HG03558 (cell line): Measurements from ENCODE around the gene RBM12.
"Not testable (repeated sequence)": the region's sequence is repeated elsewhere in the genome, so short reads cannot be mapped to it uniquely, and the experiment has no call there.

Source experiments
- ATAC-seq: cut with Tn5 transposase; IDR thresholded peaks from one replicate; pipeline ENCODE4 v1.9.1; 2021; ENCODE audit warnings: moderate number of reproducible peaks; ENCODE audit not compliant: unreplicated experiment; ENCODE audit errors: extremely low read depth

The RBM12 gene, protein sequence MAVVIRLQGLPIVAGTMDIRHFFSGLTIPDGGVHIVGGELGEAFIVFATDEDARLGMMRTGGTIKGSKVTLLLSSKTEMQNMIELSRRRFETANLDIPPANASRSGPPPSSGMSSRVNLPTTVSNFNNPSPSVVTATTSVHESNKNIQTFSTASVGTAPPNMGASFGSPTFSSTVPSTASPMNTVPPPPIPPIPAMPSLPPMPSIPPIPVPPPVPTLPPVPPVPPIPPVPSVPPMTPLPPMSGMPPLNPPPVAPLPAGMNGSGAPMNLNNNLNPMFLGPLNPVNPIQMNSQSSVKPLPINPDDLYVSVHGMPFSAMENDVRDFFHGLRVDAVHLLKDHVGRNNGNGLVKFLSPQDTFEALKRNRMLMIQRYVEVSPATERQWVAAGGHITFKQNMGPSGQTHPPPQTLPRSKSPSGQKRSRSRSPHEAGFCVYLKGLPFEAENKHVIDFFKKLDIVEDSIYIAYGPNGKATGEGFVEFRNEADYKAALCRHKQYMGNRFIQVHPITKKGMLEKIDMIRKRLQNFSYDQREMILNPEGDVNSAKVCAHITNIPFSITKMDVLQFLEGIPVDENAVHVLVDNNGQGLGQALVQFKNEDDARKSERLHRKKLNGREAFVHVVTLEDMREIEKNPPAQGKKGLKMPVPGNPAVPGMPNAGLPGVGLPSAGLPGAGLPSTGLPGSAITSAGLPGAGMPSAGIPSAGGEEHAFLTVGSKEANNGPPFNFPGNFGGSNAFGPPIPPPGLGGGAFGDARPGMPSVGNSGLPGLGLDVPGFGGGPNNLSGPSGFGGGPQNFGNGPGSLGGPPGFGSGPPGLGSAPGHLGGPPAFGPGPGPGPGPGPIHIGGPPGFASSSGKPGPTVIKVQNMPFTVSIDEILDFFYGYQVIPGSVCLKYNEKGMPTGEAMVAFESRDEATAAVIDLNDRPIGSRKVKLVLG

DNA sequence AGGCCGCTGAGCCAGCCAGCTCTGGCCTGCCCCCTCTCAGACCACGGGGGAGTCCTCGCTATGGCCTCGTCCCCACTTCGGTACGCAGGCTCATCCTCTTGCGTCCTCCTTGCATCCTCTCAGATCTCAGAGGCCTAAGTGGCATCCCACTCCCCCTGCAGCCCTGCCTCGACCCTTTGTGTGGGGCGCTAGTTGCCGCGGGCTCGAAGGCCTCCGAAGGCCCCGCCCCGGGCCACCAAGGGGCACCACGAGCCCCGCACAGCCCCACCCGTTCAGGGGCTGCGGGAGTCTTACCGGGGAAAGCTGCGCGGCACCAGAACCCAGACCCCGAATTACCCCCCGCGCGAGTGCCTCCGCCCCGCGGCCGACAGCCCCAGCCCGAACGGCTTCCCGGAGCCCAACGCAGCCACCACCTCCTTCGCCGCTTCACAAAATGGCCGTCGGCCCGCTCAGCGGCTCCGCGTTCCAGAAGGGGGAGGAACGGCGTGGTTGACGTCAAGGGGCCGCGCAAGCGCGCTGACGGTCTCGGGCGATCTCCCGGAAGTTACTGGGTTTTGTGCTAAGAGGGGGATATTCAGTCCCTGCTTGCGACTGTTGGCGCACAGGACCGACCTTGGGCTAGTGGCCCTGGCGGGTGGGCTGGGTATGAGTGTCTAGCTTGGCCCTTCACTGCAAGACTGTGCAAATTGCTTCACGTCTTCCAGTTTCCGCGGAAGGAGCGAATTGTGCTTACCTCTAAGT lies at the start of gene RBM12, which contains the start of gene CPNE1:
RBM12 (minus strand) TSS at position 435 of the 741 bp plus-strand sequence. CDS start 9,578 bp downstream, outside the sequence.
CPNE1 (minus strand) TSS at position 435 of the 741 bp plus-strand sequence. CDS start 31,977 bp downstream, outside the sequence.
- ATAC-seq = no peak

DNA sequence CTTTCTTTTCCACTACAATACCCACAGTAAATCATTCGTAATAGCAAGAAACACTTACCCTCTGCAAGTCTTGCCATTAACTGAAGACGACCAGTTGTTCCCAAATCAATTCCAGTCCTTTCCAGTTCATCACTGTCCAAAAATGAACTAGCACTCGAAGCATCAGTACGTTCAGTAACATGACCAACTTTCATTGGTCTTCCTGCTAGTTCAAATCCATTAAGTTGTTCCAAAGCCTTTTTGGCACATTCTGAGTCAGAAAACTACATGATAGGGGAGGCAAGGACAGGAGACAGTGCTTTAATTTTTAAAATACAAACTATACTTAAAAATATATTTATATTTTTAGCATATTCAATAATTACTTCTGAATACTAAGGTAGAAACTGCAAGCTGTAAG lies 49.4 kb upstream of the RBM12 start:
- ATAC-seq = no peak

DNA sequence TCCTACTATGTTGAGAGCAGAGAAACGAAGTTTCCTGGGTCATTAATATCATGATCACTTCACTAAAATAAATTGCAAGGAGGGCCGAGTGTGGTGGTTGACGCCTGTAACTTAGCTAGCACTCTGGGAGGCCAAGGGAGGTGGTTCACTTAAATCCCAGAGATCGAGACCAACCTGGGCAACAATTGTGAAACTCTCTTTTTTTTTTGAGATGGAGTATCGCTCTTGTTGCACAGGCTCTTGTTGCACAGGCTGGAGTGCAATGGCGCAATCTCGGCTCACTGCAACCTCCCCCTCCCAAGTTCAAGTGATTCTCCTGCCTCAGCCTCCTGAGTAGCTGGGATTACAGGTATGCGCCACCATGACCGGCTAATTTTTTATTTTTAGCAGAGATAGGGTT lies 48.4 kb upstream of the RBM12 start:
- ATAC-seq = not testable (repeated sequence)

DNA sequence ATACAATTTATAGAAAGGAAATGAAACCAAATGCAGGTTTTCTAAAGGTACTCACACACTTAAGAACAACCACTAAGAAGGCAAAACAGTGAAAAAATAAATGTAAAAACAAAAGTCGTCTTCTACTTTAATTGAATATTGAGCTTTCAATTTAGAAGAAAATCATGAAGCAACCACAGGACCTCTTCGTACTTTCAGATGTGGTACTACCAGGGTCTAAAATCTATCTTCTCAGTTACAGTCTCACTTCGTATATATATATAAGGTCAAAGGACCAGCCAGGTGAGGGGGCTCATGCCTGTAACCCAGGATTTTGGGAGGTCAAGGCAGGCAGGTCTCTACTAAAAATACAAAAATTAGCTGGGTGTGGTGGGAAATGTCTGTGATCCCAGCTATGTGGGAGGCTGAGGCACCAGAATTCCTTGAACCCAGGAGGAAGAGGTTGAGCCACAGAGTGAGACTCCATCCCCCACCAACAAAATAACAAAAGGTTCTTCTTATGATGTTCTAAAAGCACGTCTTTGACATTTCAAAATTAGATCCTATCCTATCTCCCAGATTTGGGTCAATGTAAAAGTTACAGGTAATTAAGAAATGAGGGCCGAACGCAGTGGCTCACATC lies 47.0 kb upstream of the RBM12 start:
- ATAC-seq = no peak

DNA sequence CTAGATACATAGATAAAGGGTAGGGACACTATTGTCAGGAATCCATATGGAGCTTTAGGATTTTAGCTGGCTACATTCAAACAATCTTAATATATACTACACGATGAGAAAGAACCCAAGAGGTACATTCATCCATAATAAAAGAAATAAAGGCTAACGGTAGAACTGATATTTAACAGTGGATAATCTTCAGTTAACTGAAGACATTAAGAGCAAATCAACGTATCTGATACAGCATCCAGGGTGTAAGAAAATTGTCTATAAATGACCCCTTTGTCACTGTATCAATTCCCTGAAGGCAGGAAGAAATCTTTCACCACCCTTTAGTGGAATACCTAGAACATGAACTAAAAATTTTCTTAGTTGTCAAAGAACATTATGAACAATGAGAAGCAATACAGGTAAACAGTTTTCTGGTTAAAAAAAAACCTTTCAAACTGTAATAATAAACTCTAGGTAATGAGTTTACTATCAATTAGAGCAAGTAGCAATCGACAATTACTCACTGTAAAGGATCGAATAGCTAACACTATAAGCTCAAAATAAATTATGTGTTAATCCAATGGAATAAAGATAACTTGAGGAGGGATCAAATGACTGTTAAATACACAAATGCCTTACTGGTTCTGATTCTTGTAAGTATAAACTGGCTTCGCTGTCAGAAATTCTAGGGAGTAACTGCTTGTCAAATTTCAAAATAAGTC lies 46.3 kb upstream of the RBM12 start:
- no peak for ATAC-seq

DNA sequence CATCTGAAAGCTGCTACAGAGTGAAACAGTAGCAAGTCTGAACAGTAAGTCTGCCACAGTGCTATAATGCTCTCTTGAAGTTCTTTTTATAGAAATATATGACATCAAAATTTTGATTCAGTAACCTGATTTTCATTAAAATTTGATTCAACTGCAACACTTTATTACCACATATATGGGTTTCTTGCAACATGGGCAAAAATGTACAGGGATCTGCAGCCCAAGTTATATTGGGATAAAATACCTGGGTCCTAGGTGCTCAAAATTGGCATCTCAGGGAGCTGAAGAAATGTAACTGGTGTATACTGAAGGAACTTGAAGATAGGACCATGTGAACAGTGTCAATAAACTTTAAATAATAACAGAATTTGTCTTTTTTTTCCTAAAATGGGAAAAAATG lies 45.3 kb upstream of the RBM12 start:
- no peak for ATAC-seq

DNA sequence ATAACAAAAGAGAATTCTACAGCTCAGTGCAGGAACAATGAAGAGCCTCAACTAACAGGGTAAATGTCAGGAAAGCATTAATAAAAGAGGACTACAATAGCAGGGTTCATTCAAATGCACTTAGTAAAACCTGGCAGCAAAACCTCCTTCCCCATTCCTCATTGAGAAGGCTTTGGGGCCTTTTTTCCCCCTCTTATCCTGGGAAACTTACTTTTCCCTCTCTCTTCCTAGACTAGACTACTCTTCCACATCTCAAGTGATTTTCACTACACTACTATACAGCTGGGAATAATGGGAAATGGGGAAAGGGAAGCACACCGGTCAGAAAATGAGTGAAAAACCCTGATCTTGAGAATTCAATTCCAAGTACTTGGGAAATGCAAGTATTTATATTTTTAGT lies 44.6 kb upstream of the RBM12 start:
- ATAC-seq = no peak

DNA sequence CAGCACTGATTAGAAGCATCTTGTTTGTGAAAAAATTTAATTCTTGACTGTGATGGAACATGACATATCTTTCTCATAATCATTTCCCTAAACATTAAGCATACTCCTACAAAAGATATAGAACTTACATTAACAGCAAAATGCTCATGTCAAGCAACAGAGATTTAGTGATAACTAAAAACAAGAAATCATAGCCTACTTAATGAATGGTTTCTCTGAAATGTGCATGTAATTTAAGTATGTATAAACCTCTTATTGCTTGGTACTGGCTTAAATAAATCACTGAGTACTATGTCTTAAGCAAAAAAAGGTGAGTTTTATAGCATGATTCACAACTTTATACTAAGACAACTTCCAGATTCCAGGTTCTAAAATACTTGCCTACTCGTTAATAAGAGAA lies 43.8 kb upstream of the RBM12 start:
- no peak for ATAC-seq

DNA sequence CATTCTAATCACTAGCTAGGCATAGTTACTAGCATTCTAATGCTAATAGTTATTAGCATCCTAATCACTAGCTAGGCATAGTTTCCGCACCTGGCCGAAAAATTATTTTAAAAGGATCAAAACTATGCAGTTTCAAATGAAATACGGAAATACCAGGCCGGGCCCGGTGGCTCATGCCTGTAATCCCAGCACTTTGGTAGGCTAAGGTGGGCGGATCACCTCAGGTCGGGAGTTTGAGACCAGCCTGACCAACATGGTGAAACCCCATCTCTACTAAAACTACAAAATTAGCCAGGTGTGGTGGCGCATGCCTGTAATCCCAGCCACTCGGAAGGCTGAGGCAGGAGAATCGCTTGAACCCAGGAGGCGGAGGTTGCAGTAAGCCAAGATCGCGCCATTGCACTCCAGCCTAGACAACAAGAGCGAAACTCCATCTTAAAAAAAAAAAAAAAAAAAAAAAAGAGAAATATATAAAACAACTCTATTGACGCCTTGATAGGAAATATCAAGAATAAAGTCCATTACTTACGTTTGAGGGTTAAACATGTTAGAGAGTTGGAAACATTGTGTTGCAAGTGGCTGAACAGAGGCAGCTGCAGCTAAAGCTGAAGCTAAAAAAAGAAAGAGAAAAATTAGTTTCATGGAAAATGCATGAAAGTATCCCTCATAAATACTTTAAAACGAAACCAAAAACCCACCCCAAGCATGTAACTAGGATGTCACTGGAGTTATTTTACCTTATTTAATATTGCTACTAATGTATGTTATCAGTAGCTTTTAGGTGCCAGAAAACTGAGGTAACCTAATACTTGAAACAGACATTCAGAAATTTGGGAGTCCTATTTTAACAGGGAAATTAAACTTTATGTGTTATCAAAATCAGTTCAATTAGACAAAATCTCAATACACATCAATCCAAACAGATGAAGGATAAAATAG lies 42.2 kb upstream of the RBM12 start:
- not testable (repeated sequence) for ATAC-seq

DNA sequence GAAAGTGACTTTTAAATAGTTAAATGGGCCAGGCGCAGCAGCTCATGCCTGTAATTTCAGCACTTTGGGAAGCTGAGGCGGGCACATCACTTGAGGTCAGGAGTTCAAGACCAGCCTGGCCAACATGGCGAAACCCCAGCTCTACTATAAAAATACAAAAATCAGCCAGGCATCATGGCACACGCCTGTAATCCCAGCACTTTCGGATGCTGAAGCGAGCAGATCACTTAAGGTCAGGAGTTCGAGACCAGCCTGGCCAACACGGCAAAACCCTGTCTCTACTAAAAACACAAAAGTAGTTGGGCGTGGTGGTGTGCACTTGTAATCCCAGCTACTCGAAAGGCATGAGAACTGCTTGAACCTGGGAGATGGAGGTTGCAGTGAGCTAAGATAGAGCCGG lies 41.2 kb upstream of the RBM12 start:
- ATAC-seq = not testable (repeated sequence)

DNA sequence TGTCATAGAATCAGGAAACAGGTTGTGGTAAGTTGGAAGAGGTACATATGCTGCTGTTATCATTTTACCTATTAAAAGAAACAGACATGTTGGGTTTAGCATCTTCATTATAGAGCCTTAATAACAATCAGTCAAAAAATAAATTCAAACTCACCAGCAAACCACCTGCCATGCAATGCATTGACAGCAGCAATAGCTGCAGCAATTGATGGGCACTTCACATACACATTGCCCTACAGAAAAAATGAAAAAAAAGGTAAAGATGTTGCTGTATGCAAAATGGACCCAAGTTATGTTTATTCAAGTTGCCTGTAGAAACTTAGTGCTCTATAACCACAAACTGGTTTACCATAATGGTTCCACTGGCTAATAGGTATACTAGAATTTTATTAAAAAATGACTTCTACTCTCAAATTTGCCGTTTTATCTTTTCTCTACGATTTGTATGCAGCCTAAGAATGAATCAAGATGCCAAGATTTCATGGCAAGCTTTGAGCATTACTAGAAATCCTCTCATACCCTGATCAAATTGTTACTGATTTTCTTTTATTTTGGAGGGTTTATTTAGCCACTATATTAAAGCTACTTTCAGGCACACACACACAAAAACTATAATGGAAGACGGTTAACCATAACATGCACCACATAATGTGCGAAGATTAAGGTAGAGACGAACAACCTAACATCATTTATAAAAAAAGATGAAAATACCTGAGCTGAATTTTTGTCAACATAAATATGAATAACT lies 40.0 kb upstream of the RBM12 start:
- no peak for ATAC-seq

DNA sequence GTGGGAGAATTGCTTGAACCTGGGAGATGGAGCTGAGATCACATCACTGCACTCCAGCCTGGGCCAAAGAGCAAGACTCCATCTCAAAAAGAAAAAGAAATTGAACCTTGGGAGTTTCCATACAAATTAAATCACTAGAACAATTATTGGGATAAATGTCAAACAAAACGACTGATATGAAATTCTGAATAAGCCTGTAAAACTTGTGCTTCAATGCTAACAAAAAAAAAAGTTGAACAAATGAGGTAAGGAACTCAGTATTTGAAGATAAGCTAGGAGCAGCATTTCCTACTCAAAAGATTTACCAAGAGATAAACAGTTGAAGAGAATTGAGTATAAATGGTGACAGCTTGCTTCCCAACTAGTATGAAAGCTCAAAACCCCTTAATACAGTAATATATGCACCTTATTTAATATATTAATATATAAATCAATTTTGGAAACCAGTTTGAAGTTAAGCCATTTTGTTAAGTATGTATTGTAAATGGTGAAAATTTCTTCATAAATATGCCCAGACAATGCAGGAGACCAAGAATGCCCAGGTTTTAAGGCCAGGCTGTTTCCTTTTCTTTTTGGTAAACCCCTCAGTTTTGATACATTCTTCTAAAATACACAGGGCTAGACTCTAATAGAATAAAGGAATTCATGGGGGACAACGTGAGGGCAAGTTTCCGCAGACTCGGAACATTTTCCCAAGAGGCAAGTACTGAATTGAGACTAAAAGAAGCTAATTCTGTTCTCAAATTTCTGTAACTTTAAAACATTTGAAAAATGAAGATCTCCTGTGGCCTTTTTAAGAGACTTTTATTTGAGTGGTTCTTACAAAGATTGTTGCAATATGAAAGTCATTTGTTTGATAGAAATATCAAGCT lies 38.4 kb upstream of the RBM12 start:
- no peak for ATAC-seq

DNA sequence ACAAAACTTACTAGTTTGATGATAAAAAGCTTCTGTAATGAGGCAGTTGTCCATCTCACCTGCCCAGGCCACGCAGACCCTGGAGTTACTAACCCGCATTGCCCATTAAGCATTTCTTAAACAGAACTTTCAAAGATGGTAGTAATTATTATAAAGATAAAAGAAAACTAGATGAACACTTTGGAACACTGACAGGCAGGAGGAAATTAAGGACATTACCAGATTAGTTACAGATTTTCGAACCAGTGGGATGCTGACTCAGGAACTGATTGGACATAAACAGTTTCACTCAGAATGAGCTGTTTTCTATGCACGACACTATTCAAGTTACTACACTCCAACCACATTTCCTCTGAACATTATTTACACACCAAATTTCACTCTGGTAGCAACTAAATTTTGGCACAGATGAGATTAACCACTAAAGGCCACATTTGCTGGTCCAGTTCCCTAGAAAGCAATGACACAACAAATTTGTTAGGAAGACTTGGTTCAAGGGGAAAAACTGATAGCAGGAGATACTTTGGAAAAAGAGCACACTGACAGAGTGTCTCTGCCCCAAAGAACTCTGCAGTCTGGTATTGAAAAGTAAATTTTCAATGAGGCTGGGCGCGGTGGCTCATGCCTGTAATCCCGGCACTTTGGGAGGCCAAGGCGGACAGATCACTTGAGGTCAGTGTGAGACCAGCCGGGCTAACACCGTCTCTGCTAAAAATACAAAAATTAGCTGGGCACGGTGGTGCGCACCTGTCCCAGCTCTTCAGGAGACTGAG lies 37.5 kb upstream of the RBM12 start:
- no peak for ATAC-seq

DNA sequence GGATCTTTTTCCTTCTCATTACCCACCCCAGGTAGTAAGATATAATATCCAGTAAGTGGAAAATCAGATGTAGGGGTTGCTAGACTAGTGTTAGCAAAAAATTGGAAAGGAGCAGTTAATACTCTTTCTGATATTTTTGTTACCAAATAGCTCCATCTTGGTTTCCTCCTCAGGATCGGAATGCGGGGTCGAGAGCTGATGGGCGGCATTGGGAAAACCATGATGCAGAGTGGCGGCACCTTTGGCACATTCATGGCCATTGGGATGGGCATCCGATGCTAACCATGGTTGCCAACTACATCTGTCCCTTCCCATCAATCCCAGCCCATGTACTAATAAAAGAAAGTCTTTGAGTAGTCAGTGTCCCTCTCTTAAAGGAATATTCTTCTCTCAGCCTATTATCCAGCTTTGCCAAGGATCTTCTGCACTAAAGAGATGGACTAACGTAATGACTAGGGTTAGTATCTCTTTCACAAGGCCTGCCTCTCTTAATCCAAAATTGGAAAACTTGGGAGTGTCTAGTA lies 36.0 kb upstream of the RBM12 start:
- no peak for ATAC-seq

DNA sequence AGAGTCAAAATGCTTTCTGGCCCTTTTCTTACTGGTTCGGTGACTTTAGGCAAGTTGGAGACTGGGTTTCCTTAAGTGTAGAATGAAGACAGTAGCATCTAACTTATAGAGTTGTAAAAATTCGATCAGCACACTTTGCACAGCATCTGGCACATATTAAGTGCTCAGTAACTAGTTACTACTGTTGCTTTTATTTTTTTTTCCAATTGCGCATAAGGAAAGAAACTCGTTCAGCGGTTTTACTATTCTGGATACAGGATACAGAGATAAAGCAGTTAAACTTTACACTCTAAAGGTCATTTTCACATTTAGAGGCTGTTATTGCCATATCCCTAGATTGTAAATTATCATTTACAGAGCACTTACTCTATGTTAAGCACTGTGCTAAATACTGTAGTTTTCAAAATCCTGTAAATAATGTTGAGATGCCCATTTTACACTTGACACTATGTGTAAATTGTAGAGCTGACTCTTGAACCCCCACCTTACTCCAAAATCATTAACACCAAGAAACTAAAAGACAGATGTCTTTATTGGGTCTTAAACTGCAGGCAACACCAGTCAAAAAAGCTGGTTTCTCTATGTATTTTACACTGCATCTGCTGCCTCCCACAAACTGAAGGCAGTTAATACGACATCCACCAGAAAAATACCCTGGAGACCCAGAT lies 35.4 kb upstream of the RBM12 start:
- ATAC-seq = no peak
